Tibial nerve (tissue), 4 donors: ENCODE measurements around the gene CD300LD. TPM values are rescaled to one million over a fixed set of nuclear protein-coding genes. Genes with fewer than 3 reads are reported as not detected.

Experiments
- DNase-seq, 2 donors: peaks; one replicate each; pipeline ENCODE4 v3.0.0-alpha.2; 2019; ENCODE audit warnings: low spot score in 2 of 2
- H3K27ac ChIP-seq, 4 donors: fragments of 200-600 bp; sonication (generic) in 3 of 4; one replicate each; pipeline ENCODE4 v1.5.1; 2017 to 2019; ENCODE audit warnings: mild to moderate bottlenecking in 1 of 4
- H3K27me3 ChIP-seq, 2 donors: fragments of 200-600 bp; sonication (generic) in 1 of 2; one replicate each; pipeline versions ENCODE4 v1.5.1 to v1.6.0; 2017 to 2019
- H3K36me3 ChIP-seq, 3 donors: fragments of 200-600 bp; sonication (generic); one replicate each; pipeline ENCODE4 v1.5.1; 2018 to 2019
- H3K4me1 ChIP-seq, 4 donors: fragments of 200-600 bp; sonication (generic) in 3 of 4; one replicate each; pipeline ENCODE4 v1.5.1; 2017 to 2019
- H3K4me3 ChIP-seq, 4 donors: fragments of 200-600 bp; sonication (generic) in 3 of 4; one replicate each; pipeline ENCODE4 v1.5.1; 2017 to 2019; ENCODE audit warnings: mild to moderate bottlenecking in 1 of 4, moderate library complexity in 1 of 4
- H3K9me3 ChIP-seq, 4 donors: fragments of 200-600 bp; sonication (generic) in 3 of 4; one replicate each; pipeline ENCODE4 v1.5.1; 2017 to 2019
- CTCF ChIP-seq, 5 experiments: fragments of 200-600 bp in 3 of 5; fragments of 450-650 bp in 2 of 5; sonication (generic) in 3 of 5; IDR thresholded peaks; one replicate each; pipeline ENCODE4 v1.5.1; 2016 to 2019; ENCODE audit warnings: antibody characterized with exemption in 5 of 5, mild to moderate bottlenecking in 3 of 5, moderate library complexity in 2 of 5
- EP300 ChIP-seq, 2 donors: sonication (generic); formaldehyde crosslinking; IDR thresholded peaks; one replicate each; pipeline ENCODE4 v1.6.1; 2017; ENCODE audit warnings: antibody characterized with exemption in 2 of 2, mild to moderate bottlenecking in 1 of 2
- POLR2A ChIP-seq, 2 donors: fragments of 450-650 bp; IDR thresholded peaks; one replicate each; pipeline ENCODE4 v1.6.1; 2017; ENCODE audit warnings: antibody characterized with exemption in 2 of 2, mild to moderate bottlenecking in 2 of 2, moderate library complexity in 2 of 2
- WGBS, 2 donors: methylation state at CpG; one replicate each; pipeline ENCODE4 v1.1.5; 2018; 5-methylcytosine and 5-hydroxymethylcytosine counted together
- total RNA-seq, 4 donors: library from RNA; depleted of rRNA; stranded (reverse); fragments of >200 nt; gene quantifications; one replicate each; pipeline ENCODE4 v1.1.0, GENCODE V29; 2016

The CD300LD gene
- total RNA-seq, 4 donors from 2014 or later = not detected

GRCh38 chr17:74573169-74573568, 18.9 kb downstream of the CD300LD start:
- 66 to 71% methylated on average over 3 of the region's 3 CpGs for WGBS, 2 donors

GRCh38 chr17:74571621-74572270, 20.3 kb downstream of the CD300LD start:
- WGBS, 2 donors = 71 to 75% methylated on average over 4 of the region's 4 CpGs
- Histone ChIP-seq H3K27ac (no peak overlapping the region), H3K36me3 (no peaks in the 10 kb centered on the region), H3K4me1 (no peaks in the 10 kb centered on the region), H3K9me3 (peaks cover 0 to 6% (median 0%) of the 10 kb centered on the region in 4 donors), H3K27me3 (no peaks in the 10 kb centered on the region), H3K4me3 (no peak overlapping the region)
- TF ChIP-seq EP300 (IDR thresholded peaks at IDR 0.05) (no peak), POLR2A (IDR thresholded peaks at IDR 0.05) (no peak)
- no peak for DNase-seq

More at GRCh38 chr17:74573169-74573568, 18.9 kb downstream of the CD300LD start:
- no peak overlapping the region for H3K4me3 ChIP-seq
- DNase-seq = no peak
- TF ChIP-seq CTCF (IDR thresholded peaks at IDR 0.05) = no peak
- no peak for TF ChIP-seq EP300 (IDR thresholded peaks at IDR 0.05)
- H3K36me3 ChIP-seq = no peaks in the 10 kb centered on the region
- no peaks in the 10 kb centered on the region for H3K4me1 ChIP-seq
- no peaks in the 10 kb centered on the region for H3K27me3 ChIP-seq
- H3K9me3 ChIP-seq = peaks cover 0 to 6% (median 0%) of the 10 kb centered on the region in 4 donors
- no peak overlapping the region for H3K27ac ChIP-seq

- H3K27me3 ChIP-seq = no peaks in the 10 kb centered on the region
- H3K27ac ChIP-seq = no peak overlapping the region
- no peak for TF ChIP-seq POLR2A (IDR thresholded peaks at IDR 0.05)
- TF ChIP-seq CTCF (IDR thresholded peaks at IDR 0.05) = no peak
- TF ChIP-seq EP300 (IDR thresholded peaks at IDR 0.05) = no peak
- peak in 1 of 2 donors; percentile 23 for DNase-seq
- no peak overlapping the region for H3K4me3 ChIP-seq
- H3K36me3 ChIP-seq = no peaks in the 10 kb centered on the region
- 72 to 74% methylated on average over 25 to 30 of the region's 32 CpGs for WGBS, 2 donors
- no peaks in the 10 kb centered on the region for H3K4me1 ChIP-seq
- peaks cover 0 to 6% (median 0%) of the 10 kb centered on the region in 4 donors for H3K9me3 ChIP-seq
These were observed 22.8 kb downstream of the CD300LD start for GRCh38 chr17:74569020-74570003.

- H3K36me3 ChIP-seq = no peaks in the 10 kb centered on the region
- peaks cover 0 to 6% (median 0%) of the 10 kb centered on the region in 4 donors for H3K9me3 ChIP-seq
- WGBS, 2 donors = 76 to 82% methylated on average over 4 of the region's 4 CpGs
- TF ChIP-seq CTCF (IDR thresholded peaks at IDR 0.05) (no peak), EP300 (IDR thresholded peaks at IDR 0.05) (no peak), POLR2A (IDR thresholded peaks at IDR 0.05) (no peak)
- H3K4me3 ChIP-seq = no peak overlapping the region
- no peak overlapping the region for H3K27ac ChIP-seq
- H3K4me1 ChIP-seq = no peaks in the 10 kb centered on the region
- DNase-seq = no peak
- H3K27me3 ChIP-seq = no peaks in the 10 kb centered on the region
These were observed 23.8 kb downstream of the CD300LD start for GRCh38 chr17:74568106-74568873.

GRCh38 chr17:74567397-74567796, 24.7 kb downstream of the CD300LD start, which contains the start of gene CD300H:
CD300H (minus strand) TSS chr17:74567509.
- Histone ChIP-seq H3K27ac (no peak within 1 kb of the TSS), H3K9me3 (peaks cover 0 to 6% (median 0%) of the 10 kb centered on the region in 4 donors), H3K4me3 (no peak within 1 kb of the TSS), H3K4me1 (no peaks in the 10 kb centered on the region), H3K36me3 (no peaks in the 10 kb centered on the region), H3K27me3 (no peaks in the 10 kb centered on the region)
- WGBS, 2 donors = 71 to 84% methylated on average over 2 of the region's 2 CpGs
- DNase-seq = no peak
- no peak for TF ChIP-seq EP300 (IDR thresholded peaks at IDR 0.05)
- TF ChIP-seq POLR2A (IDR thresholded peaks at IDR 0.05) = no peak
- no peak for TF ChIP-seq CTCF (IDR thresholded peaks at IDR 0.05)
